LNCaP clone FGC (cell line): ENCODE results near the gene METTL13.

ENCODE experiments used
- DNase-seq: peaks from one replicate; pipeline ENCODE4 v3.0.0-alpha.2; 2011; ENCODE audit warnings: low read depth
- H3K4me3 ChIP-seq: 2 replicates; pipeline ENCODE4 v1.5.1; 2011; ENCODE audit warnings: mild to moderate bottlenecking, low read depth, low read length, control low read depth
- CTCF ChIP-seq: IDR thresholded peaks from 2 replicates; pipeline ENCODE4 v1.5.1; 2012; ENCODE audit warnings: mild to moderate bottlenecking; ENCODE audit not compliant: control insufficient read depth, insufficient read depth; ENCODE audit errors: extremely low read depth

METTL13 gene

GRCh38 chr1:171841050-171841910 is 59.8 kb downstream of the METTL13 start, which contains the start of gene DNM3:
Gene DNM3, plus strand, starts transcription at chr1:171841498. Its CDS starts 159 bp downstream, at chr1:171841657.
- no peak for DNase-seq
- peak within 1 kb of the TSS; percentile 53 for H3K4me3 ChIP-seq
- no peak for TF ChIP-seq CTCF

- no peak for DNase-seq
- H3K4me3 ChIP-seq: peak overlapping the region; percentile 53
- TF ChIP-seq CTCF: no peak
These were observed 60.7 kb downstream of the METTL13 start for GRCh38 chr1:171841931-171842761.

GRCh38 chr1:171844381-171844780 is 62.9 kb downstream of the METTL13 start:
- H3K4me3 ChIP-seq: no peak overlapping the region
- no peak for TF ChIP-seq CTCF
- DNase-seq: no peak

- TF ChIP-seq CTCF: no peak
- no peak for DNase-seq
- no peak overlapping the region for H3K4me3 ChIP-seq
These were observed 64.5 kb downstream of the METTL13 start for GRCh38 chr1:171845998-171846397.
